SK-N-SH (cell line): ENCODE measurements around the gene EFCAB13. TPM values are rescaled to one million over a fixed set of nuclear protein-coding genes. Genes with fewer than 3 reads are reported as not detected.

Source experiments
- CHD2 ChIP-seq: fragments of 150-350 bp; IDR thresholded peaks from 2 replicates; pipeline ENCODE4 v1.6.1; 2018; ENCODE audit warnings: low read length; ENCODE audit not compliant: partially characterized antibody
- FOXM1 ChIP-seq: IDR thresholded peaks from 2 replicates; pipeline ENCODE4 v1.4.0; 2012; ENCODE audit warnings: low read depth, mild to moderate bottlenecking
- GATA2 ChIP-seq: sonication (generic); formaldehyde crosslinking; IDR thresholded peaks from 2 replicates; pipeline ENCODE4 v1.5.0; 2020; ENCODE audit warnings: mild to moderate bottlenecking, missing genetic modification reagents
- MXI1 ChIP-seq: IDR thresholded peaks from 2 replicates; pipeline ENCODE4 v1.6.1; 2012; ENCODE audit warnings: mild to moderate bottlenecking, low read depth, low read length, improper control_type of control experiment
- NRF1 ChIP-seq: IDR thresholded peaks from 2 replicates; pipeline ENCODE4 v1.6.1; 2012; ENCODE audit warnings: low read depth, mild to moderate bottlenecking, low read length
- RCOR1 ChIP-seq: fragments of 150-350 bp; IDR thresholded peaks from 2 replicates; pipeline ENCODE4 v1.6.1; 2017; ENCODE audit warnings: antibody characterized with exemption, low read length
- REST ChIP-seq: IDR thresholded peaks from 2 replicates; pipeline ENCODE4 v1.6.1; 2012; ENCODE audit warnings: mild to moderate bottlenecking, low read depth, low read length, moderate library complexity
- RFX5 ChIP-seq: IDR thresholded peaks from 2 replicates; pipeline ENCODE4 v1.6.1; 2012; ENCODE audit warnings: mild to moderate bottlenecking, improper control_type of control experiment, low read length
- SMC3 ChIP-seq: IDR thresholded peaks from 2 replicates; pipeline ENCODE4 v1.6.1; 2012; ENCODE audit warnings: low read depth, low read length, improper control_type of control experiment
- TAF1 ChIP-seq: IDR thresholded peaks from 2 replicates; pipeline ENCODE4 v1.6.1; 2012; ENCODE audit warnings: low read depth, mild to moderate bottlenecking, low read length, moderate library complexity, borderline replicate concordance
- TCF12 ChIP-seq: IDR thresholded peaks from 2 replicates; pipeline ENCODE4 v1.4.0; 2012
- USF2 ChIP-seq: fragments of 150-350 bp; IDR thresholded peaks from 2 replicates; pipeline ENCODE4 v1.6.1; 2017; ENCODE audit warnings: antibody characterized with exemption, low read length, low read depth, borderline replicate concordance
- YY1 ChIP-seq: IDR thresholded peaks from 2 replicates; pipeline ENCODE4 v1.4.0; 2012; ENCODE audit warnings: low read depth, mild to moderate bottlenecking
- polyA plus RNA-seq, 3 experiments: library from polyadenylated mRNA; depleted of rRNA; stranded (reverse); fragments of >200 nt; gene quantifications; 2 replicates each; pipeline ENCODE4 v1.2.3, GENCODE V29; 2012
- TF ChIP-seq, protein P1 (sequence below): fragments of 150-350 bp; IDR thresholded peaks from 2 replicates; pipeline ENCODE4 v1.6.1; 2016; ENCODE audit warnings: mild to moderate bottlenecking, low read depth, low read length
- TF ChIP-seq, protein P2 (sequence below): IDR thresholded peaks from 2 replicates; pipeline ENCODE4; 2012

EFCAB13 gene
- polyA plus RNA-seq, 1 of the 3 experiments (the other 2 are of a cell fraction), result 0.16 TPM

DNA sequence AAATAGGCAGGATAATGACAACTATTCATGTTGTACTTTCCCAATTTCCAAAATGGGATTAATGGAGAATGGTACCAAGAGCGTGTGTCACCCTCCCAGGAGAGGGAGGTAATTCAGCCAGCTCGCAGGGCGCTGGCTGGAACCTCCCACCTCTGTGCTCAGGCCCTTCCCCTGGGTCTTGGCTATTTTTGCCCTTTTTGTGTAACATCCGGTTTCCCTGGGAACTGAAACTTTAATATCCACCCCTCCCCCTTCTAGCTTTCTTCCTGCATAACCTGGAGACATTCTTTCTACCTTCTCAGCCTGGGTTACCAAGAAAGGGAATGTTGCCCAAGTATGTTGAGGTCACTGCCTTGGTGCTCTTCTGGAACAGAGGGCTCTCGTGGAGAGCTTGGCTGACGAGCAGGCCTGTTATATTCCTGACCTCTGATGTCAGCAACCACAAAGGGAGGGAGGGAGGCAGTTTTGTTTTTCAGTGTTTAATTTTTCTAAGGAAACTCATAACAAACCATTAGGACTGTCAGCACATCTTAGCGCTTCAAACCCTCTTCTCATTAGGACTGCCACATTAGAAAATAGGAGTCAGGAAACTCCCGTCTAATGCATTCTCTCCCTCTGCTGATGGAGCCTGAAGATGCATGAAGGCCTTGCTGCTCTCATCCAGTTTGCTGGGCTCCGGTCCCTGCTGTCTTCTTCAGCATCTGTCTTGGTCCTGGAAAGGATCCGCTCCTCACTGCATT is 44.5 kb upstream of the EFCAB13 start (continued):
- TF ChIP-seq SMC3 (no peak), NRF1 (no peak), USF2 (no peak), TAF1 (0 out of 2 replicates have a peak, but pooled peaks have one; percentile 5), RFX5 (no peak), CHD2 (no peak), TCF12 (peak; percentile 72), YY1 (no peak), REST (peak; percentile 46; the same call in 1 of the 2 replicates), GATA2 (no peak), MXI1 (no peak), RCOR1 (no peak), FOXM1 (no peak)
- TF ChIP-seq, protein P1, sequence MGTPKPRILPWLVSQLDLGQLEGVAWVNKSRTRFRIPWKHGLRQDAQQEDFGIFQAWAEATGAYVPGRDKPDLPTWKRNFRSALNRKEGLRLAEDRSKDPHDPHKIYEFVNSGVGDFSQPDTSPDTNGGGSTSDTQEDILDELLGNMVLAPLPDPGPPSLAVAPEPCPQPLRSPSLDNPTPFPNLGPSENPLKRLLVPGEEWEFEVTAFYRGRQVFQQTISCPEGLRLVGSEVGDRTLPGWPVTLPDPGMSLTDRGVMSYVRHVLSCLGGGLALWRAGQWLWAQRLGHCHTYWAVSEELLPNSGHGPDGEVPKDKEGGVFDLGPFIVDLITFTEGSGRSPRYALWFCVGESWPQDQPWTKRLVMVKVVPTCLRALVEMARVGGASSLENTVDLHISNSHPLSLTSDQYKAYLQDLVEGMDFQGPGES, result no peak
- TF ChIP-seq, protein P2, sequence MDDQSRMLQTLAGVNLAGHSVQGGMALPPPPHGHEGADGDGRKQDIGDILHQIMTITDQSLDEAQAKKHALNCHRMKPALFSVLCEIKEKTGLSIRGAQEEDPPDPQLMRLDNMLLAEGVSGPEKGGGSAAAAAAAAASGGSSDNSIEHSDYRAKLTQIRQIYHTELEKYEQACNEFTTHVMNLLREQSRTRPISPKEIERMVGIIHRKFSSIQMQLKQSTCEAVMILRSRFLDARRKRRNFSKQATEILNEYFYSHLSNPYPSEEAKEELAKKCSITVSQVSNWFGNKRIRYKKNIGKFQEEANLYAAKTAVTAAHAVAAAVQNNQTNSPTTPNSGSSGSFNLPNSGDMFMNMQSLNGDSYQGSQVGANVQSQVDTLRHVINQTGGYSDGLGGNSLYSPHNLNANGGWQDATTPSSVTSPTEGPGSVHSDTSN, result peak; percentile 72
